ENCODE measurements around the gene MID1.
"Not testable (repeated sequence)": the region's sequence is repeated elsewhere in the genome, so short reads cannot be mapped to it uniquely, and the experiment has no call there.

Gene MID1

GRCh38 chrX:10615931-10616774 is 4.2 kb downstream of the MID1 start:
- peak; percentile 44 for DNase-seq

DNA sequence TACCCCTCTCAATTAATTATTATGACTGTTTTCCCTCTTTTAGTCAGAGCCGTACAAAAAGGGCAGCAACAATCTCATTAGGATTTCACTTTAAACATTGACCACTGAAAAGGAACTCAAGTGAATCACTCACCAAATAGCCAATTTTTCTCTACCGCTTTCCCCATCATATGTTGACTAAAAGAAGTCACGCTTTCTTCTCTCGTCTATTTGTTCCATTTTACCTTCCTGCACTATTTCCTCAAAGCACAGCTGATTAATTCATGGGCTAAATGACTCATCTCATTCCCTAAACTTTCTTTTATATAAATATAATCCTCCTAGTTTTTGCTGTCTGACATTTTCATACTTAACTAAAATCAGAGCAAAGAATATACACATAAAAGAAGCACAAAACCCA is 8.2 kb downstream of the MID1 start:
- DNase-seq, result no peak

GRCh38 chrX:10611441-10612090 is 8.8 kb downstream of the MID1 start:
- DNase-seq, result no peak

GRCh38 chrX:10608099-10608498 is 12.3 kb downstream of the MID1 start:
- no peak for DNase-seq

GRCh38 chrX:10607233-10607632 is 13.2 kb downstream of the MID1 start:
- no peak for DNase-seq

- no peak for DNase-seq
Observed at GRCh38 chrX:10603612-10604011, 16.8 kb downstream of the MID1 start.

DNA sequence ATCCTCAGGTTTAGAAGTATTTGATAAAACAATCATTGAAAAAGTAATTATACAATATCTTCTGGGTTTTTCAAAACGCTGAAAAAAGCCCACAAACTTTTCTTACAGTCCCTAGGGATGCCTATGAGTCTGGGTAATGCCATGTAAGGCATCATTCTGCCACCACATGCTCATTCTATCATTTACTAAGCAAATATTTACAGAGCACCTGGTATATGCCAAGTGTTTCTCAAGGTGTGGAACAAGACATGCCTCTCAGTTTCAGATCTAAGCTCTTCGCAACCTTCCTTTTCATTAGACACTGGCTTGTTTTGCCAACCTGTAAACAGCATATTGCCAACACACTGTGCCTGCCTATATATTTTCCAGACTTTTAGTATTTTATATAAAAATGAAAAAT is 17.7 kb downstream of the MID1 start:
- DNase-seq, result no peak

- DNase-seq, result no peak
Observed at GRCh38 chrX:10600479-10600878, 19.9 kb downstream of the MID1 start.

DNA sequence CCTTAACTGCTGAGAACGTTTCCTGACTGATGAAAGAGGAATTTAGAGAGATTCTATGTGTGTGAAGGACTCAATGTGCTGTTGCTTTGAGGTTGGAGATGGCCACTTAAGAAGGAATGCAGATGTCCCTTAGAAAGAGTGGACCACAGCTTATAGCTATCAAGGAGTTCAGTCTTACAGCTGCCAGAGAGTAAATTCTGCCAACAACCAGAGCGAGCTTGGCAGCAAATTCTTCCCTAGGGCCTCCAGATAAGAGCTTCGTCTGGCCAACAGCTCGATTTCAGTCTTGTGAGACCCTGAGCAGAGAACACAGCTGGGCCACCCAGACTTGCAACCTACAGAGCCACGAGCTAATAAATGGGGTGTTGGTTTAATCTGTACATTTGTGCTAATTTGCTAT is 21.8 kb downstream of the MID1 start:
- peak; percentile 44 for DNase-seq

DNA sequence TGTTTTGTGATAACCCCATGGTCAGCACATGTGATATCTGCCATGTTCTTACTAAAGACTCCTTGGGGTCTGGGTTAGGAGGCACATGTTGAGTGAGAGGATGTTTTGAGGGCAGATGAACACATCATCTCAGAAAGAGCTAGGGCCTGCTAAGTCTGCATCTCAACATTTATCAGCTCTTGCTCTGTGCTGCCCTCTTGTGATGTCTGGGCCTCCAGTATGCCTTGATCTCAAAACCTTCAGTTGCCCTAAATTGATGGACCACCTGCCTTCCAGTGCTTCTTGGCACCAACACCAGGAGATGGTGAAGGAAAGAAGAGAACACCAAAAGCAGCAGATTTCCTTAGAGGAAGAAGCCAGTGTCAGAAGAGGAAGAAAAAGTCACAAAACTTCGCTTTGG is 22.5 kb downstream of the MID1 start:
- DNase-seq, result no peak

DNA sequence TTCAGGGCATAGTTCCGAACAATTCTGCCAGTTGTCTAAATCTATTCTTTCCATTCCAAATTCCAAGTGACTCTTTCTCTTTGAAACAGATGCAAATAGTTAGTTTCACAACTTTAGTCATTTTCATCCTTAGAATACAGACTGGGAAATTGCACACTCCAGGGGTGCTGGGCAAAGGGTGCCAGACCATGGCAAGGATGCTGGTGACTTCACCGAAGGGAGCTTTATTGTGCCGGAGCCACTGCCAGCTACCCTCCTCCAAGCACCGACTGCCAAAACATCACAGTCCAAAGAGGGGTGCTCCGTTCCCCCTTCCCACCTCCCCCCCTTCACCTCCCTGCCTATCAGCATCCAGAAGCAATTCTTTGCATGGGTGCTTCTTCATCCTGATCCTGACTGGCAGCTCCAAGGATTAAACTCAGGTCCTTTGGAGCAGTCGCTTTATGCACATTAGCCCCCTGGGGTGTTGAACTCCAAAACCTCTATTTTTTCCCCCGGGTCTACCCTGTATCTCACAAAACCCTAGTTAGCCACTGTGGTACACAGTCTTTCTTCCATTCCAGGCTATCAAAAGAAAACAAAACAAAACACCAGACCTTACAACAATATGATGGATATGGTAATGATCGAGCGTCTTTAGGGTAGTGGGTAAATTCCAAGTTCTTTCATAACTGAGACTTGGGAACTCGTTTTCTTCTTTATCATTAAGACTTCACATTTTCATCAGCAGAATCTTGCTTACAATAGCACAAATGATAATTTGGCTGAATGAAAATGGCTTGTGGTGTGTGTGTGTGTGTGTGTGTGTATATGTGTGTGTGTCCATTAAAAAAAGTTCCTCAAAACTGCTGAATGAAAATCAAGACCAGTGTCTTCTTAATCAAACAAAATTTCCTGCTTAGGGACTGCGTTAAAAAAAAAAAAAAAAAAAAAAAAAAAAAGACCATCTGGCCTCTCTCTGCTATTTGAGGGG is 28.7 kb downstream of the MID1 start:
- no peak for DNase-seq

DNA sequence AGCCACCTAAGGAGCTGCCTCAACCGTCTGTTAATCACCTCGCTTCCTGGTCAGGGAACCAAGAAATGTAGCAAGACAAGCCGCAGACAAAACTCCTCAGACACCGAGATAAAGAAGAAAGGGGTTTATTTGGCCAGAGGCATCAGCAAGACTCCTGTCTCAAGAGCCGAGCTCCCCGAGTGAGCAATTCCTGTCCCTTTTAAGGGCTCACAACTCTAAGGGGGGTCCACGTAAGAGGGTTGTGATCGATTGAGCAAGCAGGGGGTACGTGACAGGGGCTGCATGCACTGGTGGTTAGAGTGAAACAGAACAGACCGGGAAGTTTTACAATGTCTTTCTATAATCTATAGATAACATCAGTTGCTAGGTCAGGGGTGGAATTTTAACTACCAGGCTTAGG is 30.6 kb downstream of the MID1 start:
- not testable (repeated sequence) for DNase-seq

DNA sequence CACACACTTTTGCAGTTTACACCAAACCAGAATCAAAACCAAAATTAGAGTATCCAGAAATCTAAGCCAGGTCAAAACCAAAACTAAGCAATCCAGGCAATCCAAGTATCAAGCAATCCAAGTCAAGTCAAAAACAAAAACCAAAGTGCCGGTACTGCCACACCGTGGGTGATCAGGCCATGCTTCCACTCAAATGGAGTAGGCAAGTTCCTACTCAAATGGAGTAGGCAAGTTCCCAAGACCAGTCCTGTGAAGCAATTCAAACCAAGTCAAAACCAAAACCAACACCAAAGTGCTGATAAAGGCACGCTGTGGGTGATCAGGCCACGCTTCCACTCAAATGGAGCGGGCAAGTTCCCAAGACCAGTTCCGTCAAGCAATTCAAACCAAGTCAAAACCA is 31.3 kb downstream of the MID1 start:
- DNase-seq, result no peak

GRCh38 chrX:10584882-10585281 is 35.5 kb downstream of the MID1 start:
- DNase-seq, result not testable (repeated sequence)

GRCh38 chrX:10582945-10583344 is 37.4 kb downstream of the MID1 start:
- DNase-seq, result no peak

DNA sequence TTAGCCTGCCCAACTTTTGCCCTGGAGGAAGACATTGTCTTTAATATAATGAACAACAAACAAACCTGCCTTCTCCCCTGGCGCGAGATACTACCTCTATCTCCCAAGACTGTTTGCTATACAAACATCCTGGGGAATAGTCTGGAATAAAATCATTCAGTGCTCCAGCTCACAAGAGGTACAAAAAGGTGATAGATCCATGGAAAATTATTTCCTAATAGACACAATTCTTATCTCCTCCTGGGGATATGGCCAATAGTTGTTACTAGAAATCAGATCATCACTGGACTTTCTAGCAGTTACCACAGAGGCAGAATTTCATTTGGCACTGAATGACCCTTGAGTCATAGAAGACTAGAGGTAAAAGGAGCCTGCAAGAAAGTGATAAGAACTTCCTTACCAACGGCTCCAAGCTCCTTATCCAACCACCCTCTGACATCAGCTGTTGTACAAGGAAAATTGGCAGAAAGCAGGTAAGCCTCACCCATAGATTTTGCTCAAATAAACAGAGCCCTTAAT is 38.1 kb downstream of the MID1 start:
- no peak for DNase-seq

DNA sequence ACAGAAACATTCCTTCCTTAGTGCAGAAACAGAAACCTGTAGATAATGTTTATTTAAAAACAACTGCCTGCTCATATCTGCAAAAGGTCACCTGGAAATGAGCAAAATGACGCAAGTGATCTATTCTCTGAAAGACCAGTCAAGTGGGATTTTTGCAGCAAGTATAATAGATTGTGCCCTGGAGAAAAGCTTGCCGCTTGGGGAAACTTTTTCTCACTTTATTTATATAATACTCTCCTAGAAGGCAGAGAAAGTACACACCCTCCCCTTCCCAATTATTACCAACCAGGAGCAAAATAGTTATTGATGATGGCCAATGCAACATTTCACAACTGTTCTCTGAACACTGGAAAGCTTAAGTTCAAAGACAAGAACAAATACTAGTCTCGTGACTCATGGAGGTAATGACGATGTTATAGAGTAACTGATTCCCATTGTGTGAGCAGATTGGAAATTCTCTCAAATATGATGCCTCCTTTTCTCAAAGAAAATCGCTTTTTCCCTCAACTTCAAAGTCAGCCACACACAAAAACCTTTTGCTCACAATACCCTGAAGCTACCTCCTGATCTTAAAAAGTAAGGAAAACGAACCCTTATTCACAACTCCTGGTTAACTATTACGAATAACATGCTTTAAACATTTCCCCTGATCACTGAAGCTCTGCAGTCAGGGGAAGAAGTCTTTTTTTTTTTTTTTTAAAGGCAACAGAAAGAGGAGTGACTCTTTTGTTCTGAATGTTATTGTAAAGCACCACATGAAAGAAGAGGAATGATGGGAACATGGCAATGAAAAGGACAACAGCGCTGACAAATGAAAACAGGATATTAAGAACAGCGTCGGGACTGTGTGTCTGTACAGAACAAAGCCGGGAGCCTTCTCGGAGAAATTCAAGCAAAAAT is 41.0 kb downstream of the MID1 start:
- DNase-seq, result no peak

- DNase-seq, result no peak
Observed at GRCh38 chrX:10578527-10578926, 41.9 kb downstream of the MID1 start.

DNA sequence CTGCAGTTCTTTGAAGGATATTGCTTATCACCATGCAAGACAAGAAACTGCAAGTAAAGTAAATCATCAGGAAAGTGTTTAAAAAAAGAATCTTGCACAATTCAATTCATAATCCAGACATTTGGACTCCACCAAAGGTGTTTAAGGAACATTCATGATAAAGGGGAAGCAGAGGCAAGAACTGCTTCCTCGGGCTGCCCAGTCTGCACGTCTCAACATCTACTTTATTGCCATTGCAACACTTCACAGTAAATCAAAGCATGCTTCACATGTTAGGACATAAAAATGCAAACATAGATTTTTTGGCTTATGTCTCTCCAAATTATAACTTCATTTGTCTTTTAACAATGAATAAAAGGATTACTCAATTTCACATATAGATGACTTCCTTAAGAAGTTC is 42.5 kb downstream of the MID1 start:
- no peak for DNase-seq

- DNase-seq, result no peak
Observed at GRCh38 chrX:10576777-10577447, 43.5 kb downstream of the MID1 start.

GRCh38 chrX:10576186-10576585 is 44.2 kb downstream of the MID1 start:
- DNase-seq, result no peak

All from right hindlimb (tissue), 1 donor.